Measurements from ENCODE around the gene TPMT. TPM values are rescaled to one million over a fixed set of nuclear protein-coding genes. Genes with fewer than 3 reads are reported as not detected.

TPMT gene
- total RNA-seq, 1 experiment from 2014 or later: 14.4 TPM

DNA sequence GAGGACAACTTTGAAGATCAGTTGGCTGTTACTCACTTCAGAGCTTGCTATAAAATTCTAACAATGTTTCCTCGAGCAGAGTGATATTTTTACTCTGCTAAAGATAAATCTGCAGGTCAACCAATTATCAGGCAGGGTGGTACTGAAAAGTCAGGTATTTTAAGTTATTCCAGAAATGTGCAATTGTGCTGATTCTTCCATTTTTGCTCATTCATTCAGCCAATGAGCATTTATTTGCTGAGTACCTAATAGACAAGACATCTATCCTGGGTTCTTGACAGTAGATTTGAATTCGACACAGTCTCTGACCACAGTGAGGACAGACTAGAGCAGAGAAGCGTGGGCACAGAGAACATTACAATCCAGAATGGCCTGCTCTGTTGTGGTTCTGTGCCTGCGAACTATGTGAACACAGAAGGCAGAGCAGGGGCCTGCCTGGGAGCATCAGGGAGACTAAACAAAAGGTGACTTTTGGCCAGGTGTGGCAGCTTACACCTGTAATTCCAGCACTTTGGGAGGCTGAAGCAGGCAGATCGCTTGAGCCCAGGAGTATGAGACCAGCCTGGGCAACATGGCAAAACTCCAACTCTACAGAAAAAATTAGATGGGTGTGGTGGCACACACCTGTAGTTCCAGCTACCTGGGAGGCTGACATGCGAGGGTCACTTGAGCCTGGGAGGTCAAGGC is 14.8 kb downstream of the TPMT start (continued):
- TF ChIP-seq AR (CRISPR knock-in tag; IDR thresholded peaks at IDR 0.05): no peak
- TF ChIP-seq NR2C2 (CRISPR knock-in tag; IDR thresholded peaks at IDR 0.05): no peak

DNA sequence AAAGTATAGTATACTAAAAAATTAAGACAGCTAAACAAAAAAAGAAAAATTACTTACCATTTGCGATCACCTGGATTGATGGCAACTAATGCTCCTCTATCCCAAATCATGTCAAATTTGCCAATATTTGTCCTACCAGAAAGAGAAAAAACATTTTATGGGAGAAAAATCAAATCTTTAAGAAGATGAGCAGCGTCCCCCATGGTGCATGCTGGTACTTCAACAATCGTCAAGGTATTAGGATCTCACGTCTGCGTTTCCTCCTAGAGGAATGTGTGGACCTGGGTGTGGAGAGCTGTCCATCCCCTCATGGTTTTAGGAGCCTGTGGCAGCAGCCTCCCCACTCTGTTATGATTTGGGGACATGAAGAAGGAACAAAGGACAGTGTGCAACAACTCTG is 16.0 kb downstream of the TPMT start:
- no peak for TF ChIP-seq PRRX2 (CRISPR knock-in tag; IDR thresholded peaks at IDR 0.05)
- TF ChIP-seq, protein P1, sequence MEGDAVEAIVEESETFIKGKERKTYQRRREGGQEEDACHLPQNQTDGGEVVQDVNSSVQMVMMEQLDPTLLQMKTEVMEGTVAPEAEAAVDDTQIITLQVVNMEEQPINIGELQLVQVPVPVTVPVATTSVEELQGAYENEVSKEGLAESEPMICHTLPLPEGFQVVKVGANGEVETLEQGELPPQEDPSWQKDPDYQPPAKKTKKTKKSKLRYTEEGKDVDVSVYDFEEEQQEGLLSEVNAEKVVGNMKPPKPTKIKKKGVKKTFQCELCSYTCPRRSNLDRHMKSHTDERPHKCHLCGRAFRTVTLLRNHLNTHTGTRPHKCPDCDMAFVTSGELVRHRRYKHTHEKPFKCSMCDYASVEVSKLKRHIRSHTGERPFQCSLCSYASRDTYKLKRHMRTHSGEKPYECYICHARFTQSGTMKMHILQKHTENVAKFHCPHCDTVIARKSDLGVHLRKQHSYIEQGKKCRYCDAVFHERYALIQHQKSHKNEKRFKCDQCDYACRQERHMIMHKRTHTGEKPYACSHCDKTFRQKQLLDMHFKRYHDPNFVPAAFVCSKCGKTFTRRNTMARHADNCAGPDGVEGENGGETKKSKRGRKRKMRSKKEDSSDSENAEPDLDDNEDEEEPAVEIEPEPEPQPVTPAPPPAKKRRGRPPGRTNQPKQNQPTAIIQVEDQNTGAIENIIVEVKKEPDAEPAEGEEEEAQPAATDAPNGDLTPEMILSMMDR (IDR thresholded peaks at IDR 0.05): 0 out of 2 replicates have a peak, but pooled peaks have one; percentile 19
- Mint-ChIP-seq H3K4me3 (no peak overlapping the region), H3K36me3 (peaks cover 33% of the 10 kb centered on the region), H3K4me1 (peaks cover 11% of the 10 kb centered on the region), H3K9me3 (no peaks in the 10 kb centered on the region), H3K27ac (no peak overlapping the region), H3K27me3 (ENCODE audit: low read depth) (no peaks in the 10 kb centered on the region)
- ATAC-seq: no peak
- no peak for DNase-seq (ENCODE audit: low spot score)
- POLR2A ChIA-PET: no interaction called here
- CTCF ChIA-PET: interaction anchor here (1.3 kb wide), 1 partner anchor 17 kb away, joined by 4 read pairs; no protein-coding TSS in a partner anchor

DNA sequence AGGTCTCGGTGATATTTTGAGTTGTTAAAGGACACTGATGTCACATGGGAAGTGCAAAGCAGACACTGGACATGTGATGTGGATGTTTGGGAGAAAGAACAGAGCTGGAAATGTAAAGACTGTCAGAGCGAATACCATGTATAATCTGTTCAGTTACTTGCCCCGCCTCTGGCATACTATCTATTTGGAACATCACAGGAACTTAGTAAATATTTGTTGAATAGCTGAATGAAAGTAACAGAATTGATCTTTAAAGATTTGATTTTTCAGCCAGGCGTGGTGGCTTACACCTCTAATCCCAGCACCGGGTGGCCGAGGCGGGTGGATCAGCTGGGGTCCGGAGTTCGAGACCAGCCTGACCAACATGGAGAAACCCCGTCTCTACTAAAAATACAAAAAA is 18.6 kb downstream of the TPMT start:
- no peaks in the 10 kb centered on the region for H3K4me1 Mint-ChIP-seq
- CTCF ChIA-PET: no interaction called here
- no peaks in the 10 kb centered on the region for H3K27me3 Mint-ChIP-seq (ENCODE audit: low read depth)
- H3K9me3 Mint-ChIP-seq: no peaks in the 10 kb centered on the region
- no peak for ATAC-seq
- POLR2A ChIA-PET: interaction anchor here (0.6 kb wide), 1 partner anchor 59 kb away, joined by 4 read pairs; no protein-coding TSS in a partner anchor
- TF ChIP-seq IRF1 (CRISPR knock-in tag; IDR thresholded peaks at IDR 0.05): no peak
- TF ChIP-seq, protein P2, sequence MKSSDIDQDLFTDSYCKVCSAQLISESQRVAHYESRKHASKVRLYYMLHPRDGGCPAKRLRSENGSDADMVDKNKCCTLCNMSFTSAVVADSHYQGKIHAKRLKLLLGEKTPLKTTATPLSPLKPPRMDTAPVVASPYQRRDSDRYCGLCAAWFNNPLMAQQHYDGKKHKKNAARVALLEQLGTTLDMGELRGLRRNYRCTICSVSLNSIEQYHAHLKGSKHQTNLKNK (CRISPR knock-in tag; IDR thresholded peaks at IDR 0.05): no peak
- TF ChIP-seq E2F1 (CRISPR knock-in tag; IDR thresholded peaks at IDR 0.05): no peak
- no peak for TF ChIP-seq TEAD1 (CRISPR knock-in tag; IDR thresholded peaks at IDR 0.05)
- TF ChIP-seq, protein P3, sequence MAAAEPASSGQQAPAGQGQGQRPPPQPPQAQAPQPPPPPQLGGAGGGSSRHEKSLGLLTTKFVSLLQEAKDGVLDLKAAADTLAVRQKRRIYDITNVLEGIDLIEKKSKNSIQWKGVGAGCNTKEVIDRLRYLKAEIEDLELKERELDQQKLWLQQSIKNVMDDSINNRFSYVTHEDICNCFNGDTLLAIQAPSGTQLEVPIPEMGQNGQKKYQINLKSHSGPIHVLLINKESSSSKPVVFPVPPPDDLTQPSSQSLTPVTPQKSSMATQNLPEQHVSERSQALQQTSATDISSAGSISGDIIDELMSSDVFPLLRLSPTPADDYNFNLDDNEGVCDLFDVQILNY (CRISPR knock-in tag; IDR thresholded peaks at IDR 0.05): no peak
- TF ChIP-seq, protein P4, sequence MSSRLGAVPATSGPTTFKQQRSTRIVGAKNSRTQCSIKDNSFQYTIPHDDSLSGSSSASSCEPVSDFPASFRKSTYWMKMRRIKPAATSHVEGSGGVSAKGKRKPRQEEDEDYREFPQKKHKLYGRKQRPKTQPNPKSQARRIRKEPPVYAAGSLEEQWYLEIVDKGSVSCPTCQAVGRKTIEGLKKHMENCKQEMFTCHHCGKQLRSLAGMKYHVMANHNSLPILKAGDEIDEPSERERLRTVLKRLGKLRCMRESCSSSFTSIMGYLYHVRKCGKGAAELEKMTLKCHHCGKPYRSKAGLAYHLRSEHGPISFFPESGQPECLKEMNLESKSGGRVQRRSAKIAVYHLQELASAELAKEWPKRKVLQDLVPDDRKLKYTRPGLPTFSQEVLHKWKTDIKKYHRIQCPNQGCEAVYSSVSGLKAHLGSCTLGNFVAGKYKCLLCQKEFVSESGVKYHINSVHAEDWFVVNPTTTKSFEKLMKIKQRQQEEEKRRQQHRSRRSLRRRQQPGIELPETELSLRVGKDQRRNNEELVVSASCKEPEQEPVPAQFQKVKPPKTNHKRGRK (CRISPR knock-in tag; IDR thresholded peaks at IDR 0.05; ENCODE audit: borderline replicate concordance): no peak
- TF ChIP-seq ZBTB21 (CRISPR knock-in tag; IDR thresholded peaks at IDR 0.05; ENCODE audit: borderline replicate concordance): no peak
- no peak overlapping the region for H3K4me3 Mint-ChIP-seq
- peaks cover 30% of the 10 kb centered on the region for H3K36me3 Mint-ChIP-seq
- DNase-seq (ENCODE audit: low spot score): no peak
- no peak overlapping the region for H3K27ac Mint-ChIP-seq

Data from WTC11 (cell line).